ENCODE measurements around the gene WDR26.

The WDR26 gene

DNA sequence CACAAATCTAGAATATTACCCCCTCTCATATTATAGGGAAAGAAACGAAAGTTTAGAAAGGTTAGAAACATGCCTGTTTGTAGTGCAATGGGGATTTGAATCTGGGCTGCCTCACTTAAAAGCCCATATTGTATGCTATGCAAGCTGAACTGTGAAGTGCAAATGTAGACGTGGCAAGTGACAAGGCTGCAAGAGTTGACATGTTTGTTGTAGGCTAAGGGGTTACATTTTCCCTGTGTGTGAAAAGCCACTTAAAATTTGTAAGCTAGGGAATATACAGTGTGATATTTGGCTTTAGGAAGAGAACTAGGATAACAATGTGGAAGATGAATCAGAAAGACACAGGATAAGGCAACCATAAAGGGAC, 29.0 kb downstream of the WDR26 start:
- TF ChIP-seq, protein P1, sequence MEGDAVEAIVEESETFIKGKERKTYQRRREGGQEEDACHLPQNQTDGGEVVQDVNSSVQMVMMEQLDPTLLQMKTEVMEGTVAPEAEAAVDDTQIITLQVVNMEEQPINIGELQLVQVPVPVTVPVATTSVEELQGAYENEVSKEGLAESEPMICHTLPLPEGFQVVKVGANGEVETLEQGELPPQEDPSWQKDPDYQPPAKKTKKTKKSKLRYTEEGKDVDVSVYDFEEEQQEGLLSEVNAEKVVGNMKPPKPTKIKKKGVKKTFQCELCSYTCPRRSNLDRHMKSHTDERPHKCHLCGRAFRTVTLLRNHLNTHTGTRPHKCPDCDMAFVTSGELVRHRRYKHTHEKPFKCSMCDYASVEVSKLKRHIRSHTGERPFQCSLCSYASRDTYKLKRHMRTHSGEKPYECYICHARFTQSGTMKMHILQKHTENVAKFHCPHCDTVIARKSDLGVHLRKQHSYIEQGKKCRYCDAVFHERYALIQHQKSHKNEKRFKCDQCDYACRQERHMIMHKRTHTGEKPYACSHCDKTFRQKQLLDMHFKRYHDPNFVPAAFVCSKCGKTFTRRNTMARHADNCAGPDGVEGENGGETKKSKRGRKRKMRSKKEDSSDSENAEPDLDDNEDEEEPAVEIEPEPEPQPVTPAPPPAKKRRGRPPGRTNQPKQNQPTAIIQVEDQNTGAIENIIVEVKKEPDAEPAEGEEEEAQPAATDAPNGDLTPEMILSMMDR (IDR thresholded peaks at IDR 0.05; ENCODE audit: extremely low read depth, missing control alignments): no peak
- DNase-seq (ENCODE audit: low spot score): no peak

- TF ChIP-seq, protein P1 (IDR thresholded peaks at IDR 0.05; ENCODE audit: extremely low read depth, missing control alignments): no peak
Observed at GRCh38 chr1:224404916-224405603, 29.5 kb downstream of the WDR26 start.

GRCh38 chr1:224402472-224403036, 32.0 kb downstream of the WDR26 start:
- TF ChIP-seq, protein P1 (IDR thresholded peaks at IDR 0.05; ENCODE audit: extremely low read depth, missing control alignments): no peak
- DNase-seq (ENCODE audit: low spot score): no peak

More at GRCh38 chr1:224404916-224405603, 29.5 kb downstream of the WDR26 start:
- DNase-seq (ENCODE audit: low spot score): no peak

GRCh38 chr1:224399887-224400286, 34.7 kb downstream of the WDR26 start:
- DNase-seq (ENCODE audit: low spot score): no peak
- TF ChIP-seq, protein P1 (IDR thresholded peaks at IDR 0.05; ENCODE audit: extremely low read depth, missing control alignments): no peak

- TF ChIP-seq, protein P1 (IDR thresholded peaks at IDR 0.05; ENCODE audit: extremely low read depth, missing control alignments): no peak
- DNase-seq (ENCODE audit: low spot score): no peak
Observed at GRCh38 chr1:224393294-224393693, 41.3 kb downstream of the WDR26 start.

- TF ChIP-seq, protein P1 (IDR thresholded peaks at IDR 0.05; ENCODE audit: extremely low read depth, missing control alignments): no peak
- no peak for DNase-seq (ENCODE audit: low spot score)
Observed at GRCh38 chr1:224392411-224393249, 42.0 kb downstream of the WDR26 start.

- TF ChIP-seq, protein P1 (IDR thresholded peaks at IDR 0.05; ENCODE audit: extremely low read depth, missing control alignments): no peak
- DNase-seq (ENCODE audit: low spot score): no peak
Observed at GRCh38 chr1:224390517-224390916, 44.1 kb downstream of the WDR26 start.
